Ascending aorta (tissue), 2 donors: ENCODE results near the gene SAA4. TPM values are rescaled to one million over a fixed set of nuclear protein-coding genes. Genes with fewer than 3 reads are reported as not detected.
"Not testable (repeated sequence)": the region's sequence is repeated elsewhere in the genome, so short reads cannot be mapped to it uniquely, and the experiment has no call there.

ENCODE experiments used
- DNase-seq, 2 donors: peaks; one replicate each; pipeline ENCODE4 v3.0.0-alpha.2; 2019; ENCODE audit warnings: low spot score in 2 of 2
- H3K27ac ChIP-seq, 2 donors: fragments of 200-600 bp; sonication (generic); one replicate each; pipeline ENCODE4 v1.5.1; 2016 to 2017; ENCODE audit warnings: mild to moderate bottlenecking in 1 of 2
- H3K27me3 ChIP-seq: fragments of 200-600 bp; sonication (generic); one replicate; pipeline ENCODE4 v1.5.1; 2017
- H3K36me3 ChIP-seq, 2 donors: fragments of 200-600 bp; sonication (generic); one replicate each; pipeline ENCODE4 v1.5.1; 2016
- H3K4me1 ChIP-seq, 2 donors: fragments of 200-600 bp; sonication (generic); one replicate each; pipeline ENCODE4 v1.5.1; 2016 to 2017; ENCODE audit warnings: mild to moderate bottlenecking in 1 of 2
- H3K4me3 ChIP-seq, 2 donors: fragments of 200-600 bp; sonication (generic); one replicate each; pipeline ENCODE4 v1.5.1; 2016 to 2017; ENCODE audit warnings: mild to moderate bottlenecking in 1 of 2
- H3K9me3 ChIP-seq, 2 donors: fragments of 200-600 bp; sonication (generic); one replicate each; pipeline ENCODE4 v1.5.1; 2016
- CTCF ChIP-seq, 3 experiments: fragments of 200-600 bp in 2 of 3; fragments of 450-650 bp in 1 of 3; sonication (generic) in 2 of 3; IDR thresholded peaks; one replicate each; pipeline ENCODE4 v1.5.1; 2016 to 2019; ENCODE audit warnings: antibody characterized with exemption in 3 of 3, mild to moderate bottlenecking in 1 of 3, moderate library complexity in 1 of 3
- intact Hi-C: fragments of 100-400 bp; cut with DNase I; formaldehyde crosslinking; loops from one replicate; pipeline ENCODE4 v1.15.1; 2023
- total RNA-seq: library from RNA; depleted of rRNA; stranded (reverse); fragments of >200 nt; gene quantifications from one replicate; pipeline ENCODE4 v1.1.0, GENCODE V29; 2016

SAA4 gene
- total RNA-seq, 1 donor from 2014 or later: not detected

GRCh38 chr11:18271206-18271605 is 34.6 kb upstream of the SAA4 start:
- Histone ChIP-seq H3K4me3 (no peak overlapping the region), H3K4me1 (no peaks in the 10 kb centered on the region), H3K9me3 (no peaks in the 10 kb centered on the region), H3K27me3 (no peaks in the 10 kb centered on the region), H3K36me3 (peaks cover 0 to 13% of the 10 kb centered on the region in 2 donors), H3K27ac (no peak overlapping the region)
- intact Hi-C loops: no loop called here
- no peak for DNase-seq
- TF ChIP-seq CTCF (IDR thresholded peaks at IDR 0.05): no peak

- Histone ChIP-seq H3K27me3 (no peaks in the 10 kb centered on the region), H3K9me3 (no peaks in the 10 kb centered on the region), H3K36me3 (peaks cover 0 to 8% of the 10 kb centered on the region in 2 donors), H3K4me3 (no peak overlapping the region), H3K27ac (no peak overlapping the region), H3K4me1 (no peaks in the 10 kb centered on the region)
- intact Hi-C loops: no loop called here
- DNase-seq: no peak
- TF ChIP-seq CTCF (IDR thresholded peaks at IDR 0.05): no peak
Observed at GRCh38 chr11:18270102-18270501, 33.5 kb upstream of the SAA4 start.

DNA sequence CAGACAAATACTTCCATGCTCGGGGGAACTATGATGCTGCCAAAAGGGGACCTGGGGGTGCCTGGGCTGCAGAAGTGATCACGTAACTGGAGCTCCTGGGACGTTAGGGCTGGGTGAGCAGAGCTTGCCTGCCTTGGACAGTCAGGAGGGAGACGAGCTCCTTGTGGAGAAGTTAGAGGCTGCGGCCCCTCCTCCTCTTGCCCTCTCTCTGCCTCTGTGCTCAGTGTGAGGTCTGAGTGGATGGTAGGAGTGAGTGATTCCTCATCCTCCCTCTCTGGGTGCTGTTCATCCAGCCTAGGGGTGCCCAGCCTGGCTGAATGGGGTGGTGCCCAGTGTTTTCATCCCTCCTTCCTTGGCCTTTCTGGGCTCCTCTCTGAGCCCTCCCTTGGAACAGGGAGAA is 32.6 kb upstream of the SAA4 start:
- intact Hi-C loops, H3K4me3 ChIP-seq: not testable (repeated sequence)

GRCh38 chr11:18267335-18268133 is 30.9 kb upstream of the SAA4 start:
- DNase-seq, H3K27me3 ChIP-seq, H3K9me3 ChIP-seq, H3K4me3 ChIP-seq, intact Hi-C loops, H3K27ac ChIP-seq, H3K36me3 ChIP-seq, H3K4me1 ChIP-seq: not testable (repeated sequence)

More for the DNA sequence above, 32.6 kb upstream of the SAA4 start:
- DNase-seq, H3K4me1 ChIP-seq, H3K27me3 ChIP-seq, H3K36me3 ChIP-seq, H3K27ac ChIP-seq, H3K9me3 ChIP-seq: not testable (repeated sequence)

- no peaks in the 10 kb centered on the region for H3K9me3 ChIP-seq
- H3K4me3 ChIP-seq: no peak within 1 kb of the TSS
- peaks cover 0 to 1% of the 10 kb centered on the region in 2 donors for H3K36me3 ChIP-seq
- no peak for TF ChIP-seq CTCF (IDR thresholded peaks at IDR 0.05)
- no peaks in the 10 kb centered on the region for H3K4me1 ChIP-seq
- no peak for DNase-seq
- no peak within 1 kb of the TSS for H3K27ac ChIP-seq
- intact Hi-C loops: no loop called here
- no peaks in the 10 kb centered on the region for H3K27me3 ChIP-seq
Observed at GRCh38 chr11:18265949-18266348, 29.3 kb upstream of the SAA4 start, which contains the start of gene SAA1. SAA1 (plus strand) TSS chr11:18266264; CDS start chr11:18266888, 624 bp downstream.

DNA sequence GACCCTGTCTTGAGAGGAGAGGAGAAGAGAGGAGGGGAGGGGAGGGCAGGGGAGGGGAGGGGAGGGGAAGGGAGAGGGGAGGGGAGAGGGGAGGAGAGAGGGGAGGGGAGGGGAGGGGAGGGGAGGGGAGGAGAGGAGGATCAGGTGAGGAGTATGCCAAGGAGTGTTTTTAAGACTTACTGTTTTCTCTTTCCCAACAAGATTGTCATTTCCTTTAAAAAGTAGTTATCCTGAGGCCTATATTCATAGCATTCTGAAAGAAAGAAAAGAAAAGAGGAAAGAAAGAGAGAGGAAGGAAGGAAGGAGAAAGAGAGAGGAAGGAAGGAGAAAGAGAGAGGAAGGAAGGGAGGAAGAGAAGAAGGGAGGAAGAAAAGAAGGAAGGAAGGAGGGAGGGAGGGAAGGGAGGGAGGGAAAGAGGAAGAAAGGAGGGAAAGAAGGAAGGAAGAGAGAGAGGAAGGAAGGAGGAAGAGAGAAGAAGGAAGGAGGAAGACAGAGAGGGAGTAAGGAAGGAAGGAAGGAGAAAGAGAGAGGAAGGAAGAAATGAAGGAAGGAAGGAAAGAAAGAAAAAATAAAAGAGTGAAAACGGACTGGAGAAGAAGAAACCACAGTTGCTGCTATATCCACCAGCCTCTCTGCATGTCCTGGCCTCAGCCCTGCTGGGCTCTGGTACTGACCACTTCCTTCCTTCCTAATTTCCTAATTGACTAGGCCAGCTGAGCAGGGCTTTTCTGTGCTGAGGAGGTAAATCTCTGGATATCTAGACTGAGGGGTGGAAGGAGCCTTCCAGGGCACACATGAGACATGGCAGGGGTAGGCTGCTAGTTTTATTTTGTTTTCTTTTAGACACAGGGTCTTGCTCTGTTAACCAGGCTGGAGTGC is 28.3 kb upstream of the SAA4 start:
- no peak for TF ChIP-seq CTCF (IDR thresholded peaks at IDR 0.05)
- no peaks in the 10 kb centered on the region for H3K9me3 ChIP-seq
- H3K27me3 ChIP-seq: no peaks in the 10 kb centered on the region
- DNase-seq: no peak
- no peak overlapping the region for H3K4me3 ChIP-seq
- intact Hi-C loops: no loop called here
- H3K27ac ChIP-seq: no peak overlapping the region
- no peaks in the 10 kb centered on the region for H3K4me1 ChIP-seq
- H3K36me3 ChIP-seq: no peaks in the 10 kb centered on the region
